ENCODE data around the gene GMNN.

GMNN gene

DNA sequence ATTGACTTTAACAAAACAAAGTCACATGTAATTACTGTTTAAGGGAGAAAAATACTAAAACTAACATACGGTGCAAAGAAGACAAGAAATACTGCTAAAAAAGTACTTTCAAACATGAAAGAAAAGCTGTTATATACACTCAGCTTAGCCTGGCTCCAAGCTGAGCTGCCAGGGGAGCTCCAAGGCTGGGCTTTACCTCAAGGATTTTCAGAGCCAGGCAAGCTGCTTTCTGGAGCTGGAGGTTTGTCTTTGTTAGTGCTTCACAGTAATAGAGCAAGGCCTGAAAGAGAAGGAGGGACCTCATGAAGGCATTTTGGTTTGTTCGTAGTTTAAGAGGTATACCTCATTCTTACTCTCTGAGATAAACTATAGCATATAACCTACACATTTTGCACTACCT lies 43.6 kb downstream of the GMNN start:
- DNase-seq = no peak

DNA sequence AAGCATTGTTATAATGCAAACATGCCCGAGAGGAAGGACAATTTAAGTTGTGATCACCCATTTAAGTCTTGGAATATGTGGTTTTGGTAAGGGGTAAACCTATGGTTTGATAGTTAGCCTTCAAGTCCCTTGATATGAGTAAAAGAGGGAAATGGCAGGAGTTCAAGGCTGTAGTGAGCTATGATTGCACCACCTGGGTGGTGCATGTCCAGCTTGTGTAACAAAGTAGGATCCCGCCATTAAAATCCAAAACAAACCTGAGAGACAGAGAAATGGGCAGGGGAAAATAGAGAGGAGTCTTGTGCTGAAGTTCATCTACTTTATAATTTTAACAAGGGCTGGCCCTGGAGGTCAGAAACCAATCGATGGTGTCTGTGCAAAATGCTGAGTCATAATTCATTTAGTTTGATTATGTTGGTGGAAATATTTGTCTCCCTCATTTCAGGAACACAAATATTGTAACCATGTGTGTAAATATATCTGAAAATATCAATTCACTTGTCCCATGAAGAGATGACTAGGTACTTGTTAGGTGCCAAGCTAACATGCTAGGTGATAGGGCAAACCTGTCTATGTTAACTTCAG lies 47.2 kb downstream of the GMNN start:
- no peak for DNase-seq

DNA sequence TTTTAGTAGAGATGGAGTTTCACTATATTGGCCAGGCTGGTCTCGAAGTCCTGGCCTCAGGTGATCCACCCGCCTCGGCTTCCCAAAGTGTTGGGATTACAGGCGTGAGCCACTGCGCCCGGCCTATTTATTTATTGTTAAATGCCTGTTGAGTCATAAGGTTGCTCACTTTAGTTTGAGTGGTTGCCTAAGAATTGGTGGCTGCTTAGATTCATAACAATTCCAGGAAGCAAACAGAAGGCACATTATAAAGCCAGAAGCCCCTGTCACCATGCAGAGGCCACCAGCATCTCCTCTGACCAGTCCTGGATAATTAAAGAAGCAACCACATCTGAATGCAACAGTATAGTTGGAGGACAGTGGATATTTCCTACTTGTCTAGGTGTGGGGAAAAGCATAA lies 48.0 kb downstream of the GMNN start:
- DNase-seq = no peak

DNA sequence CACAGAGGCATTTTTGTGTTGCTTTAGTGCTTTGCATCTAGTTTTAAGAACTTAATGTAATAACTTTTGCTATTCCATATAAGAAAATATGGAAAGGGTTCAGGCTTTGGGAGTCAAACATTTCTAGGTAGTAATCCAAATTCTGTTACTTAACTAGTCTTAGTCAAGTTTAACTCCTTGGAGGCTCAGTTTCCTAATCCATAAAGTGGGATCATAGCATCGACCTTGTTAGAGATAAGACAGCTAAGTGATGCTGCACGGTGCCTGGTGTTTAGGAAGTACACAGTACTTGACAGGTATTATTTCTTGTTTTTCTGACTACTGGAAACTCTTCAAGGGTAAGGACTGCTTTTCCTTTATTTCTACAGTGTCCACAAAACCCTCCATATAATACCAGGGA lies 48.4 kb downstream of the GMNN start:
- DNase-seq = no peak

DNA sequence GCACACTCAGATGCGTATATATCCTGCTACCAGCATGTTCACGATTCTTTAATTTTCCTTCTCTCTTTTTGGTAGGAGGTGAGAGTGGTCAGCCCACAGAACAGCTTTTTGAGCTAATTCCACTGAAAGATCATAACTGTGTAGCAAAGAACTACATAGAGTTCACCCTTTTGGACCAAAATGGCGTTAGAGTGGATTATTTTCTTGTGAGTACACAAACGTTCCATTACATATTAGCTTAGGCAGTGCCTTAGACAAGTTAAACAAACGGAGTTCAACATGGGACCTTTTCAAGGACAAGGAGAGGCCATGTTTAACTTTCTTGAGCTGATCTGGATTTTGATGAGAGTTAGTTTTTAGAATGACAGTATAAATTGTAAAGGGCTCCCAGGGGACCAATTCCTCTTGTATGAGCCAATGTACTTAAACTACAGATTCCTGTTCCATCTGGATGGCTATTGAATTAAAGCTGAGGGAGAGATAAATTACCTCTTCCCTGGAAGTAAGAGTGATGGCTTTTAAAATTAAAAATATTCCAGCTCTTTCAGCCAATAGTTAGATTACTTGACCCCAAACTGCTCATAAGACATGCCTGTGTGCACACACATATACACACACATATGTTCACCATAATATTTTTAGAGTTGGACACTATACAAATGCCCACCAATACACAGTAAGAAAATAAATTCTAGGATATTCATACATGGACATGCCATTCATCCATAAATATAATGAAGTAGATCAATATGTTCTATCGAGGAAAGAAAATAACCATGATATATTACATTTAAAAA lies 49.6 kb downstream of the GMNN start:
- DNase-seq = no peak

DNA sequence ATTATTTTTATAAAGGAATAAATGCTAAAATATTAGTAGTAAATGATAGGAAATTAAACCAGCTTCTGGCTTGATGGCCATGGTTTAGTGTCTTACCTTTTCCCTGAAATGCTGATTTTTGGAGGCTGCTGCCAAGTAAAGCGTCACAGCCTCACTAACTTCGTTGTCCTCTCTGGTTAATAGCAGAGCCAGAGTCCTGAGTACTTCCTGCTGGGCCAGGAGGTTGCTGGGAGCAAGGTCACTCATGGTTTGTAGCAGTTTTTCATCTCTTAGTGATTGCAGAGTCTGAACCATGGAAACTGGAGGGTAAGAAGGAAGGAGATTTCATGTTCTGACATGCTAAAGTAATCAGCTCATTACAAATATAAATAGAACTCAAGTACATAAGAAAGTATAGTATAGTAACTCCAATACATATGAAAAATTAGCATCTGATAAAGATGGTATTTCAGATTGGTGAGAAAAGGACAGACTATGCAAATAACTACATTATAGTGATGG lies 50.4 kb downstream of the GMNN start:
- no peak for DNase-seq

DNA sequence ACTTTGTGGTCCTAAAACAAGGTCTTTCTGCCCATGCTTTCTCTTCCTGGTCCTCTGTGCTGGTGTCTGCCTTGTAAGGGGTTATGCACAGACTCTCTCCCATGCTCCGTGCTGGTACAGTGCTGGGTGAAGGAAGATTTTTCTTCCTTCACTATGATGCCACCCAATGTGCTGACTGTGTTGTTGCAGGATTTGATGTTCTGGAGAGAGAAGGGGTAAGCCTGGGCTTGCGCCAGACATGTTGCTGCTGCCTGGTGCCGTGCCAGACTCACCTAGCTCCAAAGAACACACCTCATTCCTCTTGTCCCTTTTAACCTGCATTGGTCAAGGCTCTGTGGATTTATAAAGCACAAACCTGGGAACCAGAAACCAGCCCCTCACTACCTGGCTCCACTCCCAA lies 52.4 kb downstream of the GMNN start:
- no peak for DNase-seq

DNA sequence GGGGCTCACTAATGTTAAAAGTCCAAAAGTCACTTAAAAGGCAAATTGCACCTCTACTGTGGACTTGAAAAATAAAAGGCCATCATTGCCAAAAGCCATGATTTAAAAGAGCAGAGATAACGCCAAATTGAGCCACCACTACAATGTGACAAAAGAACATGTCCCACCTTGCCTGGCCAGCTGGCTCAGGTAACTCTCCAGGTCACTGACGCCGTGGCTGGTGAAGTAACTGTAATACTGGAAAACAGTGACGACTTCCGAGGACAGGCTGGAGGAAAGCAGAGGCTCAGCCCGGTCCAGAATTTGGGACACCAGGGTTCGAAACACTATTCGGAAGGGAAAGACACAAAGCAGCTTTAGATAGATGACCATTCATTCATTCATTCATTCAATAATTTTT lies 53.2 kb downstream of the GMNN start:
- no peak for DNase-seq

DNA sequence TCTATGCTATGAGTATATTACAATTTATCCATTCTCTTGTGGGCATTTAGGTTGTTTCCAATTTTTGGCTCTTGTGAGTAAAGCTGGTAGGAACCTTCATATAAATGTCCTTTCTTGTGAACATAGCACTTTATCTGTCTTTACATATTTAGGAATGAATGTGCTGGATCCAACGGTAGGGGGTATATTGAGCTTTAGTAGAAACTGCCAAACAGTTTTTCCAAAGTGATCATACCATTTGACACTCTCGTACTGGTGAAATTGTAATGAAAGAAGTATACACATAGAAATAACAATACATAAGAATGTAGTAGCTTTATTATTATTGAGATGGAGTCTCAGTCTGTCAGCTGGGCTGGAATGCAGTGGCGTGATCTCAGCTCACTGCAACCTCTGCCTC lies 54.9 kb downstream of the GMNN start:
- no peak for DNase-seq

DNA sequence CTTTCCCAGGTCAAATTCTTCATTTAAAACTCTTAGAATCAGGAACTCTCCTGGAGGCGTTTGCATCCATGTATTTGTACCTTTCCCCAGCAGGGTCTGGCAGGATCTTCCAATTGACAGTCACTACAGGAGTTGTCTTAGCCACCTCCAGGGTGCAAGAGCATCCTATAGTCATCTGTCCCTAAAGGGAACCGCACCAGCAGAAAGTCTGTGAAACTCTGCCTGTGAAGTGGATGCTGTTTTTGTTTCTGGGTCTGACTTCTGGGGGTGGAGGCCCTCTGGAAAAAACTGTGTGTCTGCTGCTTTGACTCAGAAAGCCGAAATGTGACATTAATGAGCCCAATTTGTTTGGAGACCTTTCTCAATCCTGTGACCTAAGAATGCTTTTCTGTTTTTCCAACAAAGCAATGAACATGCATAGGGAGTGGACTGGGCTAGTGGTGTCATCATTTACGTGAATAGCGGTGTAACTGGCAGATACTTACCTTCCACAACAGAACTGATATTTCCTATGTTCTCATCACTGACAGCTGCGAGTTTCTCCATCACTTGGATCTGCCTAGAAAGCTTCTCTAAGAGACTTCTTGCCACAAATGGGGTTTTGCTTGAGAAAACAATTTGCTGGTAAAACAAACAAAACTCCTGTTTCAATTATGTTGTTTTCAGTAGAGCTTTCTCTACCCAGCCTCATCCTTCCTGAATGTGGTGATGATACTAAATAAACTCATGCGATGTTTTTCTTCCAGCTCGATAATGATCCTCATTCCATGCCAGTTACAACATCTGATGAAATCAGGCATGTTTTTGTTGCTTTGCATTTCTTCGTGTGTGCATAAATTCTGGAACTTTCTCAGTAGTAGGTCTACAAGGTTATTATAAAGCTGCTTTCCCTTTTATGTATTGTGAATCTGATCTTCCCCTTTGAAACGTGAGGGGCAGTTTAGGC lies 57.3 kb downstream of the GMNN start:
- DNase-seq = no peak

DNA sequence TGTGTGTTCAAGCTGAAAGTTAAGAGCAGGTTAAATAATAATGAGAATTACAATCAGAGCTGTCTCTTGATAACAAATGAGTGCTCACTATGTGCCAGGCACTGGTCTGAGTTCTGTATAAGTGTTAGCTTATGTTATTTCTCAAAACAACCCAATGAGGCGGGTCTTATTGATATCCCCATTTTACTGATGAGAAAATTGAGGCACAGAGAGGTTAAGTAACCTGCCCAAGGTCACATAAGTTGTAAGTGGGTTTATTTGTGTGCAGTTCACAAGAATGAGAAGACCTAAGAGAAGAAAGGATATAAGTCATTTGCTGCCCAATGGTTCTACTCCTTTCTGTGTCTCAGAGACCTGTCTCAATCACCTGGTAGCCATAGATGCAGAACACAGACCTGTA lies 58.1 kb downstream of the GMNN start:
- no peak for DNase-seq

DNA sequence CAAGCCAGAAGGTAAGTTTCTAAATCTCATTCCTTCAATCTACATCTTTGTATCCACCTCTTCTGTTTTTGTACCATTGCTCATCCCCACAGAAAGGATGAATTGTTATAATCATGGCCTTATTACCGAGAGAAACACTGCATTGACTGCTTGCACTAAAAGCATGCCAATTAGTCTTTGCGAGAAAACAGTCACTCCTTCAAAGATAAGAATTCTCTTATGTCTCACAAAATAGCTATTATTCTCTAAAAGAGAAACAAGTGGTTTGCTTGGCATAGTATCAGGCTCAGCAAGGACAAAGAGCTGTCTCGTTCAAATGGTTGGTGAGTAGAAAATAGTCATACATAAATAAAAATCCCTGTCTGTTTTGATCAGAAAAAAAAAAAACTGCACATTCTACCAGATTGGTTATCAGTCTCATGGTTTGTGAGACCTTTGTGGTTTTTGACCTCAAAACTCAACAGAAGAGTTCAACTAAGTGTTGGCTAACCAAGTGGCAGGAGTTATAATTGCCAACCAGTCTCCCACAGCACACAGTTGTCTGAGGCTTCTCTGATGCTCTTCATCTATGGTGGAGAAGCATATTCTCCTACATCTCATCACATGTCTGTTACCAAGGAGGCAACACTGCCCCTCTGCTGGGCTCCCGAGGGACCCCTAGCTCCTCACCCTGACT lies 59.1 kb downstream of the GMNN start:
- no peak for DNase-seq
